ENCODE results near the gene WIF1.
A peak's percentile ranks its signal among the peaks of the same experiment; 100 is the strongest.

- TF ChIP-seq, protein P1, sequence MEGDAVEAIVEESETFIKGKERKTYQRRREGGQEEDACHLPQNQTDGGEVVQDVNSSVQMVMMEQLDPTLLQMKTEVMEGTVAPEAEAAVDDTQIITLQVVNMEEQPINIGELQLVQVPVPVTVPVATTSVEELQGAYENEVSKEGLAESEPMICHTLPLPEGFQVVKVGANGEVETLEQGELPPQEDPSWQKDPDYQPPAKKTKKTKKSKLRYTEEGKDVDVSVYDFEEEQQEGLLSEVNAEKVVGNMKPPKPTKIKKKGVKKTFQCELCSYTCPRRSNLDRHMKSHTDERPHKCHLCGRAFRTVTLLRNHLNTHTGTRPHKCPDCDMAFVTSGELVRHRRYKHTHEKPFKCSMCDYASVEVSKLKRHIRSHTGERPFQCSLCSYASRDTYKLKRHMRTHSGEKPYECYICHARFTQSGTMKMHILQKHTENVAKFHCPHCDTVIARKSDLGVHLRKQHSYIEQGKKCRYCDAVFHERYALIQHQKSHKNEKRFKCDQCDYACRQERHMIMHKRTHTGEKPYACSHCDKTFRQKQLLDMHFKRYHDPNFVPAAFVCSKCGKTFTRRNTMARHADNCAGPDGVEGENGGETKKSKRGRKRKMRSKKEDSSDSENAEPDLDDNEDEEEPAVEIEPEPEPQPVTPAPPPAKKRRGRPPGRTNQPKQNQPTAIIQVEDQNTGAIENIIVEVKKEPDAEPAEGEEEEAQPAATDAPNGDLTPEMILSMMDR (IDR thresholded peaks at IDR 0.05), result peak in 1 of 5 experiments; percentile 21
- no peak for TF ChIP-seq EP300 (IDR thresholded peaks at IDR 0.05)
- no peak for TF ChIP-seq POLR2A (IDR thresholded peaks at IDR 0.05)
Measured at GRCh38 chr12:65106948-65107347, 14.2 kb downstream of the WIF1 start.
